Hepatocyte (in vitro differentiated cells): ENCODE results near the gene PON1. TPM values are rescaled to one million over a fixed set of nuclear protein-coding genes. Genes with fewer than 3 reads are reported as not detected.

Source experiments
- DNase-seq: peaks from one replicate; pipeline ENCODE4 v3.0.0-alpha.2; 2016; ENCODE audit warnings: low spot score
- H2AFZ ChIP-seq: fragments of 200-600 bp; sonication (generic); 2 replicates; pipeline ENCODE4 v1.6.0; 2016; ENCODE audit warnings: antibody characterized with exemption, mild to moderate bottlenecking
- H3K27ac ChIP-seq: fragments of 200-600 bp; sonication (generic); 2 replicates; pipeline ENCODE4 v1.5.1; 2016; ENCODE audit warnings: mild to moderate bottlenecking
- H3K27me3 ChIP-seq: fragments of 200-600 bp; sonication (generic); 2 replicates; pipeline ENCODE4 v1.6.1; 2016
- H3K36me3 ChIP-seq: fragments of 200-600 bp; sonication (generic); replicated peaks from 2 replicates; pipeline ENCODE4 v1.5.1; 2016; ENCODE audit warnings: low read depth; ENCODE audit not compliant: insufficient read depth
- H3K4me1 ChIP-seq: fragments of 200-600 bp; sonication (generic); 2 replicates; pipeline ENCODE4 v1.5.1; 2016; ENCODE audit warnings: mild to moderate bottlenecking, moderate library complexity; ENCODE audit not compliant: insufficient read depth
- H3K4me2 ChIP-seq: fragments of 200-600 bp; sonication (generic); 2 replicates; pipeline ENCODE4 v1.6.0; 2016
- H3K4me3 ChIP-seq: fragments of 200-600 bp; sonication (generic); 2 replicates; pipeline ENCODE4 v1.5.1; 2016; ENCODE audit warnings: mild to moderate bottlenecking
- H3K79me2 ChIP-seq: fragments of 200-600 bp; sonication (generic); 2 replicates; pipeline ENCODE4 v1.6.0; 2017; ENCODE audit warnings: mild to moderate bottlenecking
- H3K9me2 ChIP-seq: fragments of 200-600 bp; sonication (generic); replicated peaks from 2 replicates; pipeline ENCODE4 v1.6.0; 2017; ENCODE audit warnings: mild to moderate bottlenecking; ENCODE audit not compliant: insufficient read depth
- H3K9me3 ChIP-seq: fragments of 200-600 bp; sonication (generic); 2 replicates; pipeline ENCODE4 v1.5.1; 2016; ENCODE audit warnings: low read depth, mild to moderate bottlenecking
- H4K20me1 ChIP-seq: fragments of 200-600 bp; sonication (generic); 2 replicates; pipeline ENCODE4 v1.6.0; 2016; ENCODE audit warnings: mild to moderate bottlenecking; ENCODE audit not compliant: insufficient read depth, poor library complexity, severe bottlenecking
- EZH2 ChIP-seq: fragments of 200-600 bp; sonication (generic); IDR thresholded peaks from 2 replicates; pipeline ENCODE4 v1.6.1; 2016; ENCODE audit warnings: antibody characterized with exemption, mild to moderate bottlenecking, borderline replicate concordance
- EZH2phosphoT487 ChIP-seq: fragments of 200-600 bp; sonication (generic); IDR thresholded peaks from one replicate; pipeline ENCODE4 v1.6.1; 2018; ENCODE audit warnings: antibody characterized with exemption, mild to moderate bottlenecking, low read depth, moderate library complexity; ENCODE audit not compliant: unreplicated experiment, severe bottlenecking
- WGBS: methylation state at CpG from one replicate; pipeline ENCODE4 v1.1.6; 2016; ENCODE audit warnings: low lambda C conversion rate; ENCODE audit errors: missing lambda C conversion rate; 5-methylcytosine and 5-hydroxymethylcytosine counted together
- polyA plus RNA-seq: library from polyadenylated mRNA; unstranded; fragments of >200 nt; fragmentation: Nextera tagmentation; extraction: Ambion mirVana; gene quantifications from 2 replicates; pipeline ENCODE4 v1.2.1, GENCODE V29; 2016
- total RNA-seq: library from RNA; depleted of rRNA; stranded (reverse); fragments of >200 nt; gene quantifications from 2 replicates; pipeline ENCODE4 v1.2.3, GENCODE V29; 2014
- TF ChIP-seq, protein P1 (sequence below): fragments of 200-600 bp; sonication (generic); IDR thresholded peaks from 2 replicates; pipeline ENCODE4 v1.5.1; 2016; ENCODE audit warnings: antibody characterized with exemption, mild to moderate bottlenecking; ENCODE audit not compliant: poor library complexity

The PON1 gene
- total and polyA plus RNA-seq, 2 experiments from 2014 or later, result 29.2 to 62.3 TPM

GRCh38 chr7:95267754-95268153 is 56.6 kb downstream of the PON1 start:
- Histone ChIP-seq H3K4me1 (no peaks in the 10 kb centered on the region), H3K4me3 (no peak overlapping the region), H3K27ac (no peak overlapping the region), H3K27me3 (no peaks in the 10 kb centered on the region), H3K9me3 (no peaks in the 10 kb centered on the region), H2AFZ (no peak overlapping the region), H4K20me1 (no peaks in the 10 kb centered on the region), H3K4me2 (no peak overlapping the region), H3K36me3 (no peaks in the 10 kb centered on the region), H3K9me2 (no peaks in the 10 kb centered on the region), H3K79me2 (no peaks in the 10 kb centered on the region)
- TF ChIP-seq, protein P1, sequence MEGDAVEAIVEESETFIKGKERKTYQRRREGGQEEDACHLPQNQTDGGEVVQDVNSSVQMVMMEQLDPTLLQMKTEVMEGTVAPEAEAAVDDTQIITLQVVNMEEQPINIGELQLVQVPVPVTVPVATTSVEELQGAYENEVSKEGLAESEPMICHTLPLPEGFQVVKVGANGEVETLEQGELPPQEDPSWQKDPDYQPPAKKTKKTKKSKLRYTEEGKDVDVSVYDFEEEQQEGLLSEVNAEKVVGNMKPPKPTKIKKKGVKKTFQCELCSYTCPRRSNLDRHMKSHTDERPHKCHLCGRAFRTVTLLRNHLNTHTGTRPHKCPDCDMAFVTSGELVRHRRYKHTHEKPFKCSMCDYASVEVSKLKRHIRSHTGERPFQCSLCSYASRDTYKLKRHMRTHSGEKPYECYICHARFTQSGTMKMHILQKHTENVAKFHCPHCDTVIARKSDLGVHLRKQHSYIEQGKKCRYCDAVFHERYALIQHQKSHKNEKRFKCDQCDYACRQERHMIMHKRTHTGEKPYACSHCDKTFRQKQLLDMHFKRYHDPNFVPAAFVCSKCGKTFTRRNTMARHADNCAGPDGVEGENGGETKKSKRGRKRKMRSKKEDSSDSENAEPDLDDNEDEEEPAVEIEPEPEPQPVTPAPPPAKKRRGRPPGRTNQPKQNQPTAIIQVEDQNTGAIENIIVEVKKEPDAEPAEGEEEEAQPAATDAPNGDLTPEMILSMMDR, result no peak
- no peak for TF ChIP-seq EZH2
- TF ChIP-seq EZH2phosphoT487, result no peak
- no peak for DNase-seq
- 83% methylated on average over 2 of the region's 2 CpGs for WGBS

DNA sequence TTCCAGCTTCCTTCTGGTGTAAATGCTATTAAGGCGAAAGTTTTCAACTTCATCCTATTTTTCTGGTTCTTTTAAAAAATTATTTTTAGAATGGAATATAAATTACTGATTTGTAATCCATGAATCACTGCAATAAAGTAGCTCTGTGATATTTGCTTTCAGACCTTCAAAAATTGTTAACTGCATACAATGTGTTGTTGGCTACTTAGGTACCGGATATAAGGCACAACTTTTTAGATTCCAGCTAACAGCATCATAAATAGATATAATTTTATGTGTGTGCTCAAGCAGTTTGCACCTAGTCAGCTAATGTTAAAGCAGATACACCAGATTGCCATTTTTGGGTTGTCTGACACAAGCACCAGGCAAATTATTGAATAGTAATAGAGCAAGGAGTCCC is 58.7 kb downstream of the PON1 start:
- WGBS, result 100% methylated on average over 2 of the region's 2 CpGs
- H3K4me2 ChIP-seq, result no peak overlapping the region
- H2AFZ ChIP-seq, result no peak overlapping the region
- no peaks in the 10 kb centered on the region for H3K9me3 ChIP-seq
- no peaks in the 10 kb centered on the region for H3K4me1 ChIP-seq
- no peaks in the 10 kb centered on the region for H4K20me1 ChIP-seq
- TF ChIP-seq EZH2 (no peak), EZH2phosphoT487 (no peak)
- TF ChIP-seq, protein P1, result no peak
- DNase-seq, result no peak
- no peak overlapping the region for H3K27ac ChIP-seq
- no peaks in the 10 kb centered on the region for H3K27me3 ChIP-seq
- no peaks in the 10 kb centered on the region for H3K36me3 ChIP-seq
- no peaks in the 10 kb centered on the region for H3K9me2 ChIP-seq
- H3K4me3 ChIP-seq, result no peak overlapping the region
- H3K79me2 ChIP-seq, result no peaks in the 10 kb centered on the region

DNA sequence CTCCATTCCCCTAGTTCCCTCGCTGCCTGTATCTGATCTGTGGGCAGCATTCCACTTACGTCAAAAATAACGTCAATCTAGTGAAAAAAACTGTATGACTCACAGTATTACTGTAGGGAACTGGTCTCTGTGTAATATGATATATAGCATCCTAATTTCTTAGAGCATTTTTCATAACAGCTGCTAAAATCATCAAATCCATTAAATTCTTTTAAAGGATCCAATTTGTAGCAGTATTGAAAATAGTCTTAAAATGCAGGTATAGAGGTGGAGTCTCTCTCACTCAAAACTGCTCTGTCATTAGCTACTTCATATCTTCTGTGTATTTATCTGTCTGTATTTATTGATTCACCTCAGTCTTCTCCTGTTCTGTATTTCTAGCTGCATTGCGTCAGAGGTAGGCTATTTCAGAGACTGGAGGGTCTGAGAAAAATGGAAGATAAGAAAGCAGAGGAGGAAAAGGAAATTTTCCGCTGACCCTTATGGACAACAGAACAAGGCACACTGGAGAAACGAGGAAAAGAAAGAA is 59.9 kb downstream of the PON1 start:
- Histone ChIP-seq H3K79me2 (no peaks in the 10 kb centered on the region), H3K9me2 (no peaks in the 10 kb centered on the region), H3K4me1 (no peaks in the 10 kb centered on the region), H3K9me3 (no peaks in the 10 kb centered on the region), H2AFZ (no peak overlapping the region), H3K4me3 (no peak overlapping the region), H3K4me2 (no peak overlapping the region), H3K36me3 (no peaks in the 10 kb centered on the region), H4K20me1 (no peaks in the 10 kb centered on the region), H3K27me3 (no peaks in the 10 kb centered on the region), H3K27ac (no peak overlapping the region)
- TF ChIP-seq EZH2 (no peak), EZH2phosphoT487 (no peak)
- TF ChIP-seq, protein P1, result no peak
- no peak for DNase-seq
- 79% methylated on average over 6 of the region's 6 CpGs for WGBS
